ENCODE results near the gene LY6G5C. TPM values are rescaled to one million over a fixed set of nuclear protein-coding genes. Genes with fewer than 3 reads are reported as not detected.

LY6G5C gene
- total RNA-seq, 4 donors from 2014 or later = not detected

- TF ChIP-seq POLR2A (IDR thresholded peaks at IDR 0.05) (no peak), CTCF (IDR thresholded peaks at IDR 0.05) (no peak)
- Histone ChIP-seq H3K36me3 (peaks cover 0 to 41% (median 0%) of the 10 kb centered on the region in 3 donors), H3K27me3 (no peaks in the 10 kb centered on the region), H3K4me3 (peak overlapping the region in 3 of 4 donors; percentile 66 to 86 (median 68)), H3K4me1 (peaks cover 0 to 43% (median 13%) of the 10 kb centered on the region in 4 donors), H3K9me3 (no peaks in the 10 kb centered on the region), H3K27ac (peak overlapping the region; percentile 24 to 95 (median 91))
- no peak for DNase-seq
Observed at GRCh38 chr6:31727717-31728671, 47.1 kb upstream of the LY6G5C start.

GRCh38 chr6:31727034-31727716 is 46.3 kb upstream of the LY6G5C start:
- DNase-seq = peak in 2 of 3 donors; percentile 65 to 77
- H3K27ac ChIP-seq = peak overlapping the region; percentile 24 to 95 (median 91)
- H3K4me3 ChIP-seq = no peak overlapping the region
- H3K9me3 ChIP-seq = no peaks in the 10 kb centered on the region
- TF ChIP-seq POLR2A (IDR thresholded peaks at IDR 0.05) (no peak), CTCF (IDR thresholded peaks at IDR 0.05) (no peak)
- peaks cover 0 to 33% (median 0%) of the 10 kb centered on the region in 3 donors for H3K36me3 ChIP-seq
- peaks cover 0 to 40% (median 13%) of the 10 kb centered on the region in 4 donors for H3K4me1 ChIP-seq
- H3K27me3 ChIP-seq = no peaks in the 10 kb centered on the region

- Histone ChIP-seq H3K9me3 (no peaks in the 10 kb centered on the region), H3K27me3 (no peaks in the 10 kb centered on the region), H3K4me1 (peaks cover 0 to 33% (median 13%) of the 10 kb centered on the region in 4 donors), H3K4me3 (no peak overlapping the region), H3K36me3 (peaks cover 0 to 19% (median 0%) of the 10 kb centered on the region in 3 donors), H3K27ac (peak overlapping the region in 2 of 4 donors; percentile 42 to 93)
- DNase-seq = no peak
- TF ChIP-seq CTCF (IDR thresholded peaks at IDR 0.05) (no peak), POLR2A (IDR thresholded peaks at IDR 0.05) (no peak)
Observed at GRCh38 chr6:31725502-31726350, 44.9 kb upstream of the LY6G5C start.

- H3K27me3 ChIP-seq = no peaks in the 10 kb centered on the region
- H3K27ac ChIP-seq = no peak overlapping the region
- no peak for TF ChIP-seq CTCF (IDR thresholded peaks at IDR 0.05)
- TF ChIP-seq POLR2A (IDR thresholded peaks at IDR 0.05) = no peak
- peaks cover 0 to 25% (median 13%) of the 10 kb centered on the region in 4 donors for H3K4me1 ChIP-seq
- no peaks in the 10 kb centered on the region for H3K9me3 ChIP-seq
- no peak for DNase-seq
- no peak overlapping the region for H3K4me3 ChIP-seq
- peaks cover 0 to 14% (median 0%) of the 10 kb centered on the region in 3 donors for H3K36me3 ChIP-seq
Observed at GRCh38 chr6:31723980-31724691, 43.3 kb upstream of the LY6G5C start.
